CD4-positive, alpha-beta T cell treated with Interleukin-4 for 1 hour (primary cell): ENCODE measurements around the gene MAPK8IP1.

Experiments
- DNase-seq, 2 donors: peaks; one replicate each; pipeline ENCODE4 v3.0.0-alpha.2; 2020 to 2022

The MAPK8IP1 gene

DNA sequence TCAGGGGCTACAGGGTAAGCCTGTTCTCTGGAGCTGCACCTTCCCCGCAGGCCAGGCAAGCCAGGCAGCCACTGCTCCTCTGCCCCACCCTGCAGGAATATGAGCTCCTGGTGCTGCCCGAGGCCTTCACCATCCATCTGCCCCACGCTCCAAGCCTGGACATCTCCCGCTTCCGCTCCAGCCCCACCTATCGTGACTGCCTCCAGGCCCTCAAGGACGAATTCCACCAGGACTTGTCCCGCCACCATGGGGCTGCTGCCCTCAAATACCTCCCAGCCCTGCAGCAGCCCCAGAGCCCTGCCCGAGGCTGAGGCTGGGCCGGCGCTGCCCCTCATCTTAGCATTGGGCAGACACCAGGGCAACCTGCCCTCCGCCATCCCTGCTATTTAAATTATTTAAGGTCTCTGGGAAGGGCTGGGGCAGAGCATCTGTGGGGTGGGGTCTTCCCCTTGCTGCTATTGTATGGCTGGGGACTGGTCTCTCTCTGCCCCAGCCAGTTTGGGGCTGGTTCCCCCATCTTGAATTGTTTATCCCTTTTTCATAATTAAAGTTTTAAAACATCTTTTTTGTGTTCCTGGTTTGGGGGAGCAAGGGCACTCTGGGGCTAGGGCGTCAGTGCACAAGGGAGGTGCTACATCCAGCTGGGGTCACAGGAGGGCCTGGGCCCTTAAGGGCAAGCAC, 43.2 kb downstream of the MAPK8IP1 start:
- no peak for DNase-seq

DNA sequence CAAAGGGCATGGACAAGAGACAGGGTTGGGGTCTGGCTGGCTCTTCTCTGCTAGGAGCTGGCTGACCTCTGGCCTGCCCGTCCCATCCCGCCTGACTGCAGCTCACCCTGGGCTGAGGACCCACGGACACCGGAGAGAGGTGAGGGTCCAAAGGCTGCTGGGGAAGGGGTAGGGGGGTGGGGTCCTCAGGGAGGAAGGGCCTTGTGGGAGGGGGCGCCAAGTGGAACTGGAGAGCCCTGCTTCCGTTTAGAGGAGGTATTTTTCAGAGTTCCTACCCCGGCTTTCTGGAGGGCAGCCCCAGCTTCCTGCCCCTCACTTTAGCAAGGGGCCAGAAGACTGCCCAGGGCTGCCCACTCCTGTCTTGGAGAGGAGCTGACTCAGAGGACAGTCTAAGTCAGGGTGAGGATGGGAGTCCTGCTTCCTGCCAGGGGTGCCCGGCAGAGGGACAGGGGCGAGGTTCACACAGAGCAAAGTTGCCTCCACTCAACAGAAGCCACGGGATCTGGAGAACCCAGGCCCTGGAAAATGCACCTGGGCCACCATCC, 44.1 kb downstream of the MAPK8IP1 start:
- no peak for DNase-seq

DNA sequence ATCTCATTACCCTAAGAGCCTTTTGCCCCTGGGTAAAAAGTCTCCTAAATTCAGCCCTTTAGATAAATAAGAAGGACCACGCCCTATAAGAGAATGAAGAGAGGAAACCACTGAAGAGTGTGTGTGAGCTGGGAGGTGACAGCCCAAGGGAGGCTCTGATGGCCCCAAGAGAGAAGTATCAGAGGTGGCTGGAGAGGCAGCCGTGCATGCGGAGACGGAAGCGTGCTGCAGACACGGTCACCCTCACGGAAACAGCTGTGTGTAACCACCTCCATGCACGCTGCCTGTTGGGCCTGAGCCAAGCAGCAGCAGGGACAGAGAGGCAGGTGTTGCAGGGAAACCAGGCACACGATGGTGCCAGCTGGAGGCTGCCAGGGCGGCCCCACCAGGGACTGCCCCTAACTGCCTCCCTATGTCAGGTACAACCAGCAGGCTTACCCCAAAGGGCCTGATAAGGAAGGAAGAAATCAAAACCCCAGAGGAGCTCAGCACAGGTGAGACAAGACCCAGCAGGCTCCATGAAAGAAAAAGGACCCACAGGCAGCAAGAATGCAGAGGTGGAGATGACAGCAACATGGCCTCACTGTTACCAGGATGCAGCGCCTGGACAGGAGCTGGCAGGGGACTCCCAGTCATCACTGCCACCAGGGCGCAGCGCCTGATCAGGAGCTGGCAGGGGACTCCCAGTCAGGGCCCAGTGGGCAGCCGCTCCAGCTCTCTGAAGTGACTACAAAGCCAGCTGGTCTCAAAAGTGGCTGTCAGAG, 44.8 kb downstream of the MAPK8IP1 start:
- peak; percentile 59 to 86 for DNase-seq

DNA sequence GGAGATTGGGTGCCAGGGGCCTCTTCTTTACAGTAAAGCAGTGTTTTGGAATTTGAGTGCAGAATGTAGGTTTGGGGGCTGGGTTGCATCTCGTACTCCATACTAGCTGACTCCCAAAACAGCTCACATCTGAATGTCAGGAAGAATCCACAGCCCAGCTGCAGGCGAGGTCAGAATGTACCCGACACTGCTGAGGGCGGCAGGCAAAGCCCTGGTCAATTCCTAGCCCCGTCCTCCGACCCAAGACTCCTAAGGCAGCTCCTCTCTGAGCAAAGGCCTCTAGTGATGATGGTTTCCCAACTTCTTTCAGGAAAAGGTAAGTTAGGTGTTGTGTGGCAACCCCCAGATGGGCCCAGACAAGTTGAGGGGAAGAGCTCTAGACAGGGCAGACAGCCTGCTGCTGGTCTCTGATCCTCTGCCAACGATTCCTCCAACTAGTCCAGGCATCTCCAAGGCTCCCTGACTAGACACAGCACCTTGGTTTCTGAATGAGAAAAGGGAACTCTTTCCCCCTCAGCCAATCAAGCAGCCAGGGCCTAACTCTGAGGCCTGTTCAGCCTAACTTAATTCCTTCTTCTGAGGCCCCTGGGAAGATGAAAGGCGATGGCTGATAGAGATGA, 45.6 kb downstream of the MAPK8IP1 start:
- DNase-seq, result no peak

GRCh38 chr11:45931739-45932138, 46.3 kb downstream of the MAPK8IP1 start:
- DNase-seq, result no peak

DNA sequence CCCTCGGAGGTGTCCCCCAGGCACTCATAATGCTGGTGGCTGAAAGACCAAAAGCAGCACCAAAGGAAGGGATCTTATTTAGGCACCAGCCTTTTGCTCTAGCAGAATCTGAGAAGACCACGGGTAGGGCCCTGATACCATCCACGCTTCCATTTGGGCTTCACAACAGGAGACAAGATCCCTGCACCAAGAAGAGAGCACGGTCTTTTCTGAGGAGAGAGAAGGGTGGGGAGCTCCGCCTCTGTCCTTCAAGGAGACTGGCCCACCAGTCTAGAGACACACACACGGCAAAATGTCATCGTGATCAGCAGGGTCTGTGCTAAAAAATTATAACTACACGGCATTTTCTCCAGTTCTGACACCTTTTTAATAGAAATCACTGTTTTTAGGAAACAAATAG, 46.8 kb downstream of the MAPK8IP1 start:
- DNase-seq, result no peak

DNA sequence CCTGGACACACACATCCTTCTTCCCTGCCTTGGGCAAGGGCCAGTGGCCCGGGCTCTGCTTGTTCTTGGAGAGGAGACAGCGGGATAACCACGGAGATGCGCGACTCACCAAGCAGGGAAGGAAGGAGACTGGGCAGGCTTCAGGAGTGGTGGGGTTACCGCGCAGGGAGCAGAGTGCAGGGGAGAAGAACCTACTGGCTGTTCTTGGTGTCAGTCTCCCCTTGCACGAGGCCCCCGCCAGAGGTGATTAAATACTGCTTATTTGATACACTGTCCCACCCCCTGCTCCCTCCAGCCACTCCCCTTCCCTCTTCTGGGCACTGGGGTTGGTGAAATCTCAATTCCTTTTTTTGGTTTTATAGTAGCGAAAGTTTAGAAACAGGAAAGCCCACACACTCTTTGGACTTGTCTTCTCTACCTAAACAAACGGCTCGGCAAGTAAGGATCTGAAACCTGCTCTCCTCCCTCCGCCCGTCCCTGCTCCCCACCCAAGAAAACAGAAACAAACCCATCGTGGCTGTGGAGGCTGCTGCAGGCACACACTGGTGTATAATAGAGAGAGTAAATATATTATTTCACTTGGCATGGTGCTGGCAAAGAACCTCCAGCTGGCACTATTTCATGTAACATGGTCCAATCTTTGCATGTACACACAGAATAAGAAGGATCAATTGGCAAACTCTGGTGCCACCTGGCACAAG, 47.8 kb downstream of the MAPK8IP1 start:
- DNase-seq, result peak; percentile 11 to 68

- DNase-seq, result no peak
Observed at GRCh38 chr11:45933846-45934579, 48.6 kb downstream of the MAPK8IP1 start.

GRCh38 chr11:45934580-45935318, 49.3 kb downstream of the MAPK8IP1 start:
- no peak for DNase-seq

- no peak for DNase-seq
Observed at GRCh38 chr11:45935349-45936064, 50.1 kb downstream of the MAPK8IP1 start.

DNA sequence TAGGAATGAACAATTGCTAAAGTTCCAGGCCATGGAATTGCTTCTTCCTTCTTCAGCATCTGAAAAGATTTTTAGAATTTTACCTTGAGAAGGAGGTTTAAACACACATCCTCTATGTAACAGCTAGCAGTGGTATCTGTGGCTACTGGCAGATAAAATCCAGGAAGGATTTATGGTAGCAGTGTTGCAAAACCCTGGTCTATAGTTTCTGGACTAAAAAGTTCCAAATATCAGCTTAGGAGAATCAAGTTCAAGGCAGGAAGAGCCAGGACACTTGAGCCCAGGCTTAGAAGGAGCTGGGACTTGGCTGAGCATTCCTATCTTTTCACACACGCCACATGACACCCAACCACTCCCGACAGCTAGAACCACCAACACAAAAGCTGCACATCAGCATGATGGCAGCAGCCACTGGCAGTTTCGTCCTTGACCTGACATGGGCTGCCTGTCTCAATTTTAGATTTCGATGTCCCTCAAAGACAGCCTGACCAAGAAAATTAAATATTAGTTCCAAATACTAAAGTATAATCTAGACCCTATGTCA, 51.1 kb downstream of the MAPK8IP1 start:
- no peak for DNase-seq

DNA sequence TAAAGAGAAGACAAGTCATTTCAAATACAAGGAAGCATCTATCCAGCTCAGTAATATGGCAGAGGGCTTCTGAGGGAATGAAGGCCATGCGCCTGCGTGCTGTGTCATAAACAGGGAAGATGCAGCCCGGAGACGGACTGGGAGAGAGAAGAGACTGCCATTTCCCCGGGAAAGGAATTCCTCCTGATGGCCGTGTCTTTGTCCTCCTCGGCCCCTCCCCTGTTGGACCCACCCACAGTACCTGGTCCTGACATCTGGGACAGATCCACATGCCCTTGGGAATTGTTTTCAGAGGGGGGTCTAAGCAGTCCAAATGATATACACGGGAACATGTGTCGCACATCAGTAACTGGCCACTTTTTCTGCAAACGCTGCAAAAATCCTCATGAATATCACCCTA, 52.5 kb downstream of the MAPK8IP1 start:
- DNase-seq, result no peak

DNA sequence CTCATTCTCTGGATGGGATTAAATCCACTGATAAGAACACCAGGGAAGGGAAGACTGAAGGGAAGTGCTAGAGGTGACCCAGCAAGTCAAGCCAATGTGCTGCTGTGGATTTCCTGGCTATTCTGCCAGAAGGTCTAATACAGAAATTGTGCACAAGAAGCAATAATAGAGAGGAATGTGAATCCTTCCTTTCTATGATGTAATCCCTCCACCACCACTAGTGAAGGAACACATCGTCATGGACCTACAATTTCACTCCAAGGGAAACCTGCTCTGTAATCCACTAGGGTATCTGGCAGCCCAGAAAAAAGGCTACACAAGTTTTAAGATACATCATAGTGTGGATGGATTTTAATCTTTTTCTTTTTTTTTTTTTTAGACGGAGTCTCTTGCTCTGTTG, 54.4 kb downstream of the MAPK8IP1 start:
- no peak for DNase-seq

GRCh38 chr11:45941285-45941684, 55.8 kb downstream of the MAPK8IP1 start:
- no peak for DNase-seq

DNA sequence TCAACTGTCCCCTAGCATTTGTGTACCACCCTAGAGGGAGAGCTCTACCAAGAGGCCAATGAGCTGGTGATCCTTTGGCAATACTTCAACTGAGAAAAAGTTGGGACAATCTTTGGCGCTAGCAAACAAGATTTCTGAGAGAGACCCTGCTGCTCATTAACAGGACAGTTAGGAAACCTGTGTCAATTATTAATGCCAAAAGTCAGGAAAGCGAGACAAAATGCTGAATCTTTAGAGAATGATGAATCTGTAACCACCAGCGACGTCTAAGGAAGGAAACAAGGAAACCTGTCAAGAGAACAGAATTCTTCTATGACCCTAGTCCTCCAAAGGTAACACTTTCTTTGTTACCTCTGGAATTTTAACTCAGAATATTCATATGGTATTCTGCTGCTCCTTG, 56.9 kb downstream of the MAPK8IP1 start:
- DNase-seq, result no peak

GRCh38 chr11:45945397-45945999, 60.0 kb downstream of the MAPK8IP1 start:
- no peak for DNase-seq

- DNase-seq, result no peak
Observed at GRCh38 chr11:45947885-45948284, 62.4 kb downstream of the MAPK8IP1 start.

DNA sequence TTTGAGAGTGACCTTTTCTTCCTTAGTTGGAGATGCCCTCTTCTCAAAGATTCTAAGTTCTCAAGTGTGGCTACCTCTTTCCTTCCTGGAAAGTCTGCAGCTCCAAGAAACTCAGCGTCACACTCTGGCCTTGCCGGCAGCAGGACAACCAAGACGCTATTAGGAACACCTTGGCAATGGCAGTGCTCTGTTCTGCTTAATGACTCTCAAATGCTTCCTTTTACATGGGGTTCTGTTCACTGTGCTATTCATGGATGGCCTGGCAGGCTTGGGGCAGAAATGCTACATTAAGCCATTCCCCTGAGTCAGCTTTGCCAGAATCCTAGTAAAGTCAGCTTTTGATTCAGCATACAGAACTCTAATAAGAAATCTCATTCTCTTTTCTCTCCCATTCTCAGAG, 62.9 kb downstream of the MAPK8IP1 start:
- DNase-seq, result no peak

DNA sequence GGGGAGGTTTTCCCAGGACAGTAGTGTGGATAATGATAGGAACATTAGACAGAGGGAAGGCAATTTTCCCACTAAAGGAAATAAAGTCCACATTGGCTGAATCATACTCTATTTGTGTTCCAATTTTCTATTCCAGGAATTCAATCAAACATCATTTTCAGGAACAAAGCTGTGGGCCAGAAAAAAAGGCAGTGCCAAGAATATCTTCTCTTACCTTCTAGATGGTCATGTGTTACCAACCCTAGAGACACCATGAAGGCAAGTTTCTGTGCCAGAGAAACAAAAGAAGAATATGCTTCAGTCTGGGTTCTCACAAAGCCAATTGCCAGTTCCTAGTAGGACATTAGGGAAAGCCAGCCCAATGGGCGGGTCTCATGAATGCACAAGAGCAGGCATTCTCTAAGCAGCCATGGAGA, 64.5 kb downstream of the MAPK8IP1 start:
- DNase-seq, result no peak
